Right cardiac atrium (tissue), 5 donors: Measurements from ENCODE around the gene SOX6. TPM values are rescaled to one million over a fixed set of nuclear protein-coding genes. Genes with fewer than 3 reads are reported as not detected.

Experiments
- ATAC-seq, 2 donors: fragments of 200-7000 bp; cut with Tn5 transposase; one replicate each; pipeline versions ENCODE4 v1.8.0 to v1.9.1; 2020; ENCODE audit warnings: moderate library complexity in 2 of 2, mild to moderate bottlenecking in 1 of 2
- DNase-seq, 3 donors: peaks; one replicate each; pipeline ENCODE4 v3.0.0-alpha.2; 2020
- H3K27ac ChIP-seq: one replicate; pipeline ENCODE4 v1.5.1; 2013; ENCODE audit warnings: mild to moderate bottlenecking, low read length, control low read depth, moderate library complexity
- H3K27me3 ChIP-seq: one replicate; pipeline ENCODE4 v1.6.1; 2013; ENCODE audit not compliant: control insufficient read depth, insufficient read depth
- H3K4me1 ChIP-seq: one replicate; pipeline ENCODE4 v1.6.1; 2013; ENCODE audit warnings: low read length; ENCODE audit not compliant: control insufficient read depth, insufficient read depth
- H3K4me3 ChIP-seq: one replicate; pipeline ENCODE4 v1.5.1; 2013; ENCODE audit warnings: low read length, control low read depth
- H3K9me3 ChIP-seq: one replicate; pipeline ENCODE4 v1.6.1; 2013; ENCODE audit warnings: low read length; ENCODE audit not compliant: control insufficient read depth
- WGBS: extraction: QIAGEN DNeasy Blood & Tissue Kit; methylation state at CpG from one replicate; pipeline ENCODE4 v1.1.7; 2013; 5-methylcytosine and 5-hydroxymethylcytosine counted together
- intact Hi-C, 4 donors: fragments of 100-400 bp; cut with DNase I; formaldehyde crosslinking; loops; one replicate each; pipeline versions ENCODE4 v1.11.0 to v1.14.0; 2022 to 2023
- polyA plus RNA-seq: library from polyadenylated mRNA; stranded (reverse); fragments of 200-250 nt; gene quantifications from one replicate; pipeline ENCODE4 v1.2.3, GENCODE V29; 2013
- total RNA-seq, 4 donors: library from RNA; stranded (reverse); fragmentation: NEBNext Ultra II Directional; extraction: Animal tissue kit (Norgen Biotek cat#: 25700); gene quantifications; one replicate each; pipeline ENCODE4 v1.2.1, GENCODE V29; 2021
- donor health status: healthy with polysubstance abuse.
- donor health status: DM: no; HTN: yes; CAD: no.
- donor health status: DM: no; HTN: no; CAD: no.
- donor health status: DM: no; HTN: yes; CAD: no; lungs with severe emphysema.
- donor health status: DM: yes; HTN: yes; CAD: no.

The SOX6 gene
- total and polyA plus RNA-seq, 5 donors, result 3.3 to 26.7 (median 22.4) TPM

DNA sequence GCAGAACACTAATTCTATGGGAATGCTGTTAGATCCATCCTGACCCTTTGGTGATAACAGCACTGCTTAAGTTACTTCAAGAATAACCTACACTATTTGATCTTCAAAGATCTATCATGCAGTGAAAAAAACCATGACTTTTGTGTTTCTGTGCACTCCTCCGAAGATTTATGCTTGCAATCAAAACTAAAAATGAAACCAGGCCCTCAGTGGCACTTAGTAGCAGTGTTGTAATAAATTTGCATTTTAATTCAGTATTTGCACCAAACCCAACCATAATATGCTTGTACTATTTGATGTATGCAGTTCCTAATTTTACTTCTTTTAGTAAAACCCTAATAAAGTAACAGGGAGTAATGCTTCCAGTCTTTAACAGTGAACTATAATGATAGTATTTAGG, 130.7 kb downstream of the SOX6 start:
- ATAC-seq (no peak), DNase-seq (no peak)
- no peaks in the 10 kb centered on the region for H3K27me3 ChIP-seq
- intact Hi-C loops, result no loop called here
- H3K9me3 ChIP-seq, result no peaks in the 10 kb centered on the region
- H3K4me1 ChIP-seq, result peaks cover 2% of the 10 kb centered on the region
- H3K4me3 ChIP-seq, result no peak overlapping the region
- H3K27ac ChIP-seq, result no peak overlapping the region
- WGBS, result 72% methylated on average over 1 of the region's 1 CpG

GRCh38 chr11:16223558-16223957, 132.8 kb downstream of the SOX6 start:
- ATAC-seq (no peak), DNase-seq (no peak)
- Histone ChIP-seq H3K9me3 (no peaks in the 10 kb centered on the region), H3K27ac (no peak overlapping the region), H3K4me1 (peaks cover 2% of the 10 kb centered on the region), H3K4me3 (no peak overlapping the region), H3K27me3 (no peaks in the 10 kb centered on the region)
- intact Hi-C loops, result no loop called here
- 69% methylated on average over 1 of the region's 1 CpG for whole genome bisulfite sequencing

- no peak for ATAC-seq
Measured at GRCh38 chr11:16217631-16218030, 138.7 kb downstream of the SOX6 start.

DNA sequence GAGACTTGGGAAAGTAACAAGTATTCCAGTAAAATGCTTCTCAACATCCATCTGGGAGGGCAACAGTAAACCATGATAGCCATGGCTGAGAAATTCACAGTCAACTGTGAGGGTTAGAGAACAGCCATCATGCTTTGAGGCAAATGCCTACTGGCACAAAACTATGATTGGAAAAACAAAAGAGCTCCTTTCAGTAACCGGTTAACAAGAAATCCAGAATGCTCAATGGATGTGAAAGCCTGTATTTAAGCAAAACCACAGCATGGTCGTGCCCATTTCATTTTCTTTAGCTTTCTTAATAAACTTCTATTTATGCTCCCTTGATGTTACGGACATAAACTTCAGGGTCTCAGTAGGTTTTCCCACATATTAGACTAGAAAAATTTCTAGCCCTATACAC, 139.5 kb downstream of the SOX6 start:
- ATAC-seq (no peak), DNase-seq (no peak)
- H3K27ac ChIP-seq, result no peak overlapping the region
- intact Hi-C loops, result no loop called here
- 85% methylated on average over 3 of the region's 3 CpGs for WGBS
- no peak overlapping the region for H3K4me3 ChIP-seq
- H3K27me3 ChIP-seq, result no peaks in the 10 kb centered on the region
- H3K4me1 ChIP-seq, result no peaks in the 10 kb centered on the region
- no peaks in the 10 kb centered on the region for H3K9me3 ChIP-seq

More at GRCh38 chr11:16217631-16218030, 138.7 kb downstream of the SOX6 start:
- no peaks in the 10 kb centered on the region for H3K27me3 ChIP-seq
- H3K9me3 ChIP-seq, result no peaks in the 10 kb centered on the region
- intact Hi-C loops, result no loop called here
- 96% methylated on average over 3 of the region's 3 CpGs for WGBS
- H3K4me3 ChIP-seq, result no peak overlapping the region
- DNase-seq, result no peak
- no peaks in the 10 kb centered on the region for H3K4me1 ChIP-seq
- no peak overlapping the region for H3K27ac ChIP-seq

DNA sequence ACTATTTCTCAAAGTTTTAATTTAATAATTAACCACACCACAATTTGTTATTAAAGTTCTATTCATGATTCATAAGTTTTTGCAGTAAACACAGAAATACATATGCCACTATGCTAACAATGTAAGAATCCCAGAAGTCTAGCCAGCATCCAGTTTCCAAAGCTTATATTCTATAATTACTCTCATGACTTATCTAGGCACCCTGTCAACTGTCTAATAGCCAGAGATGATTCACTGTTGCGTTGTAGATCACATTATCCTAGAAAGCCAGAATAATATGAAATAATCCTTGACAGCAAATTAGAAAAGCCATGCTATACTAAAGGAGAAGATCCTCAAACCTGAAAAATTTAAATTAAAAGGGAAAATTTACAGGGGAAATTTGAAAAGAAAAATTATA, 141.0 kb downstream of the SOX6 start:
- no peaks in the 10 kb centered on the region for H3K4me1 ChIP-seq
- WGBS, result 51% methylated on average over 1 of the region's 1 CpG
- H3K9me3 ChIP-seq, result no peaks in the 10 kb centered on the region
- H3K27ac ChIP-seq, result no peak overlapping the region
- intact Hi-C loops, result no loop called here
- no peaks in the 10 kb centered on the region for H3K27me3 ChIP-seq
- no peak for ATAC-seq
- H3K4me3 ChIP-seq, result no peak overlapping the region
- no peak for DNase-seq

DNA sequence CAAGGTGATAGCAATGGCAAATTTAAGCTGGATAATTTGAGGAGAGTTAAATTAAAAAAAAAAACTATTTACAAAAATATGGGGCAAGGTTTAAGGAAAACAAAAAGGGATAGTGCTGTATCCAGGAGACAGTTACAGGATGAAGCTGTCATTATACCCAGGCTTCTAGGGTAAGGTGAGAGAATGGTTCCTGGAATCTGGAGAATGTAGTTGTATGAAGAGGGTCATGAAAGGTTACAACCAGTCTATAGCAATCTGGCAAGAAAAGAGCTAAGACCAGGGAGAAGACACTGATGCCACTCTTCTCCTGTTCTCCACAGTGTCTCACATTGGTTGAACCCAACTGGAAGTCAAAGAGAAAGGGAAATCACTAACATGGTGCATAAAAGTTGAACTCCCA, 144.9 kb downstream of the SOX6 start:
- Histone ChIP-seq H3K4me3 (no peak overlapping the region), H3K27me3 (no peaks in the 10 kb centered on the region), H3K27ac (no peak overlapping the region), H3K9me3 (no peaks in the 10 kb centered on the region), H3K4me1 (no peaks in the 10 kb centered on the region)
- intact Hi-C loops, result no loop called here
- ATAC-seq (no peak), DNase-seq (no peak)

GRCh38 chr11:16204261-16204660, 152.1 kb downstream of the SOX6 start:
- ATAC-seq, result no peak
- no peaks in the 10 kb centered on the region for H3K4me1 ChIP-seq
- no peak overlapping the region for H3K27ac ChIP-seq
- intact Hi-C loops, result no loop called here
- 87% methylated on average over 3 of the region's 3 CpGs for WGBS
- H3K4me3 ChIP-seq, result no peak overlapping the region
- no peaks in the 10 kb centered on the region for H3K27me3 ChIP-seq
- no peaks in the 10 kb centered on the region for H3K9me3 ChIP-seq
- no peak for DNase-seq

DNA sequence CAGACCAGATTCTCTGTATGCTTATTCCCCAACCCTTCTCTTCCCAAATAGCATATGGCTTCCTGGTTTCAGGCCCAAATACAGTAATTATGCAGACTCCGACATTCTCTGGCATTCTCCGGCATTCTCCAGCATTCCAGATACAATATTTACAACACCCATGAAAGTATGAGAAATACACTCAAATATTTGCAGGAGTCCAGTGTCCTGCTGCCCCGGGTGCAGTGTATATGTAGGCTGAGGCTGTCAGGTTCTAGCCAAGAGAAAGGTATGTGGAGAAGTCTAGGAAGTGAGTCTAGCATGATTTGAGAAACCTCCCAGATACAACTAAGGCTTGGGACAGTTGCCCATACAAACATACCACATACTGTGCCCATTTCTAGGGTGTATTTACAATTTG, 160.7 kb downstream of the SOX6 start:
- Histone ChIP-seq H3K27ac (no peak overlapping the region), H3K4me1 (peaks cover 6% of the 10 kb centered on the region), H3K27me3 (no peaks in the 10 kb centered on the region), H3K4me3 (no peak overlapping the region), H3K9me3 (no peaks in the 10 kb centered on the region)
- 63% methylated on average over 3 of the region's 3 CpGs for WGBS
- ATAC-seq, result no peak
- intact Hi-C loops, result no loop called here
- peak in 1 of 3 donors; percentile 20 for DNase-seq

- Histone ChIP-seq H3K27me3 (no peaks in the 10 kb centered on the region), H3K4me3 (no peak overlapping the region), H3K9me3 (no peaks in the 10 kb centered on the region), H3K27ac (no peak overlapping the region), H3K4me1 (peaks cover 6% of the 10 kb centered on the region)
- intact Hi-C loops, result no loop called here
- peak; percentile 88 to 89 for ATAC-seq
- WGBS, result 9% methylated on average over 2 of the region's 2 CpGs
- DNase-seq, result peak in 2 of 3 donors; percentile 46 to 51
Measured at GRCh38 chr11:16194566-16194965, 161.8 kb downstream of the SOX6 start.

- H3K27ac ChIP-seq, result no peak overlapping the region
- DNase-seq (no peak), ATAC-seq (peak; percentile 22 to 51)
- H3K4me3 ChIP-seq, result no peak overlapping the region
- peaks cover 6% of the 10 kb centered on the region for H3K4me1 ChIP-seq
- intact Hi-C loops, result no loop called here
- WGBS, result 22% methylated on average over 1 of the region's 1 CpG
- no peaks in the 10 kb centered on the region for H3K27me3 ChIP-seq
- H3K9me3 ChIP-seq, result no peaks in the 10 kb centered on the region
Measured at GRCh38 chr11:16193897-16194381, 162.4 kb downstream of the SOX6 start.

- 67% methylated on average over 4 of the region's 4 CpGs for WGBS
- Histone ChIP-seq H3K27me3 (no peaks in the 10 kb centered on the region), H3K9me3 (no peaks in the 10 kb centered on the region), H3K27ac (no peak overlapping the region), H3K4me3 (no peak overlapping the region), H3K4me1 (peaks cover 6% of the 10 kb centered on the region)
- no peak for DNase-seq
- intact Hi-C loops, result no loop called here
- no peak for ATAC-seq
Measured at GRCh38 chr11:16191868-16192240, 164.5 kb downstream of the SOX6 start.

- ATAC-seq (peak in 1 of 2 donors; percentile 27), DNase-seq (no peak)
- intact Hi-C loops, result no loop called here
- H3K4me1 ChIP-seq, result peaks cover 6% of the 10 kb centered on the region
- no peak overlapping the region for H3K27ac ChIP-seq
- no peaks in the 10 kb centered on the region for H3K27me3 ChIP-seq
- 86% methylated on average over 5 of the region's 5 CpGs for WGBS
- no peak overlapping the region for H3K4me3 ChIP-seq
- no peaks in the 10 kb centered on the region for H3K9me3 ChIP-seq
Measured at GRCh38 chr11:16191212-16191867, 165.0 kb downstream of the SOX6 start.
